ENCODE results near the gene GRM1.

GRM1 gene

GRCh38 chr6:146190581-146190980 lies 161.7 kb downstream of the GRM1 start:
- H3K9me3 ChIP-seq (ENCODE audit: control insufficient read depth, insufficient read depth, low read length) = no peaks in the 10 kb centered on the region
- no peaks in the 10 kb centered on the region for H3K4me1 ChIP-seq (ENCODE audit: insufficient read depth, low read length)
- no peaks in the 10 kb centered on the region for H3K36me3 ChIP-seq (ENCODE audit: insufficient read depth, low read length)
- H3K9ac ChIP-seq (ENCODE audit: low read depth, low read length) = no peak overlapping the region

GRCh38 chr6:146191166-146191565 lies 162.3 kb downstream of the GRM1 start:
- Histone ChIP-seq H3K9ac (ENCODE audit: low read depth, low read length) (no peak overlapping the region), H3K9me3 (ENCODE audit: control insufficient read depth, insufficient read depth, low read length) (no peaks in the 10 kb centered on the region), H3K36me3 (ENCODE audit: insufficient read depth, low read length) (no peaks in the 10 kb centered on the region), H3K4me1 (ENCODE audit: insufficient read depth, low read length) (no peaks in the 10 kb centered on the region)

- H3K4me1 ChIP-seq (ENCODE audit: insufficient read depth, low read length) = no peaks in the 10 kb centered on the region
- H3K9ac ChIP-seq (ENCODE audit: low read depth, low read length) = no peak overlapping the region
- no peaks in the 10 kb centered on the region for H3K9me3 ChIP-seq (ENCODE audit: control insufficient read depth, insufficient read depth, low read length)
- H3K36me3 ChIP-seq (ENCODE audit: insufficient read depth, low read length) = no peaks in the 10 kb centered on the region
Measured at GRCh38 chr6:146191612-146192011, 162.8 kb downstream of the GRM1 start.

GRCh38 chr6:146194434-146194833 lies 165.6 kb downstream of the GRM1 start:
- Histone ChIP-seq H3K4me1 (ENCODE audit: insufficient read depth, low read length) (no peaks in the 10 kb centered on the region), H3K9ac (ENCODE audit: low read depth, low read length) (no peak overlapping the region), H3K36me3 (ENCODE audit: insufficient read depth, low read length) (no peaks in the 10 kb centered on the region), H3K9me3 (ENCODE audit: control insufficient read depth, insufficient read depth, low read length) (no peaks in the 10 kb centered on the region)

GRCh38 chr6:146200176-146200575 lies 171.3 kb downstream of the GRM1 start:
- H3K36me3 ChIP-seq (ENCODE audit: insufficient read depth, low read length) = no peaks in the 10 kb centered on the region
- H3K9ac ChIP-seq (ENCODE audit: low read depth, low read length) = no peak overlapping the region
- no peaks in the 10 kb centered on the region for H3K4me1 ChIP-seq (ENCODE audit: insufficient read depth, low read length)
- no peaks in the 10 kb centered on the region for H3K9me3 ChIP-seq (ENCODE audit: control insufficient read depth, insufficient read depth, low read length)

GRCh38 chr6:146202570-146202969 lies 173.7 kb downstream of the GRM1 start:
- Histone ChIP-seq H3K9me3 (ENCODE audit: control insufficient read depth, insufficient read depth, low read length) (no peaks in the 10 kb centered on the region), H3K9ac (ENCODE audit: low read depth, low read length) (no peak overlapping the region), H3K4me1 (ENCODE audit: insufficient read depth, low read length) (no peaks in the 10 kb centered on the region), H3K36me3 (ENCODE audit: insufficient read depth, low read length) (no peaks in the 10 kb centered on the region)

GRCh38 chr6:146209942-146210341 lies 181.1 kb downstream of the GRM1 start:
- Histone ChIP-seq H3K36me3 (ENCODE audit: insufficient read depth, low read length) (no peaks in the 10 kb centered on the region), H3K9ac (ENCODE audit: low read depth, low read length) (no peak overlapping the region), H3K4me1 (ENCODE audit: insufficient read depth, low read length) (no peaks in the 10 kb centered on the region; the same call in 1 of the 2 replicates), H3K9me3 (ENCODE audit: control insufficient read depth, insufficient read depth, low read length) (no peaks in the 10 kb centered on the region)

GRCh38 chr6:146210406-146211083 lies 181.7 kb downstream of the GRM1 start:
- Histone ChIP-seq H3K36me3 (ENCODE audit: insufficient read depth, low read length) (no peaks in the 10 kb centered on the region), H3K9me3 (ENCODE audit: control insufficient read depth, insufficient read depth, low read length) (no peaks in the 10 kb centered on the region), H3K9ac (ENCODE audit: low read depth, low read length) (no peak overlapping the region), H3K4me1 (ENCODE audit: insufficient read depth, low read length) (no peaks in the 10 kb centered on the region; the same call in 1 of the 2 replicates)

- no peaks in the 10 kb centered on the region for H3K9me3 ChIP-seq (ENCODE audit: control insufficient read depth, insufficient read depth, low read length)
- no peak overlapping the region for H3K9ac ChIP-seq (ENCODE audit: low read depth, low read length)
- no peaks in the 10 kb centered on the region; the same call in 1 of the 2 replicates for H3K4me1 ChIP-seq (ENCODE audit: insufficient read depth, low read length)
- no peaks in the 10 kb centered on the region for H3K36me3 ChIP-seq (ENCODE audit: insufficient read depth, low read length)
Measured at GRCh38 chr6:146211646-146212045, 182.8 kb downstream of the GRM1 start.

- Histone ChIP-seq H3K9me3 (ENCODE audit: control insufficient read depth, insufficient read depth, low read length) (no peaks in the 10 kb centered on the region), H3K36me3 (ENCODE audit: insufficient read depth, low read length) (no peaks in the 10 kb centered on the region), H3K4me1 (ENCODE audit: insufficient read depth, low read length) (no peaks in the 10 kb centered on the region; the same call in 1 of the 2 replicates), H3K9ac (ENCODE audit: low read depth, low read length) (no peak overlapping the region)
Measured at GRCh38 chr6:146212781-146213180, 183.9 kb downstream of the GRM1 start.

GRCh38 chr6:146219101-146219500 lies 190.2 kb downstream of the GRM1 start:
- no peaks in the 10 kb centered on the region for H3K36me3 ChIP-seq (ENCODE audit: insufficient read depth, low read length)
- no peak overlapping the region for H3K9ac ChIP-seq (ENCODE audit: low read depth, low read length)
- no peaks in the 10 kb centered on the region for H3K4me1 ChIP-seq (ENCODE audit: insufficient read depth, low read length)
- H3K9me3 ChIP-seq (ENCODE audit: control insufficient read depth, insufficient read depth, low read length) = no peaks in the 10 kb centered on the region

- no peaks in the 10 kb centered on the region for H3K36me3 ChIP-seq (ENCODE audit: insufficient read depth, low read length)
- H3K4me1 ChIP-seq (ENCODE audit: insufficient read depth, low read length) = peaks cover 6% of the 10 kb centered on the region; the same call in 1 of the 2 replicates
- H3K9me3 ChIP-seq (ENCODE audit: control insufficient read depth, insufficient read depth, low read length) = no peaks in the 10 kb centered on the region
Measured at GRCh38 chr6:146224449-146224848, 195.6 kb downstream of the GRM1 start.

GRCh38 chr6:146224988-146225387 lies 196.1 kb downstream of the GRM1 start:
- Histone ChIP-seq H3K4me1 (ENCODE audit: insufficient read depth, low read length) (peaks cover 6% of the 10 kb centered on the region; the same call in 1 of the 2 replicates), H3K36me3 (ENCODE audit: insufficient read depth, low read length) (no peaks in the 10 kb centered on the region), H3K9me3 (ENCODE audit: control insufficient read depth, insufficient read depth, low read length) (no peaks in the 10 kb centered on the region), H3K9ac (ENCODE audit: low read depth, low read length) (no peak overlapping the region)

More at GRCh38 chr6:146224449-146224848, 195.6 kb downstream of the GRM1 start:
- no peak overlapping the region for H3K9ac ChIP-seq (ENCODE audit: low read depth, low read length)

GRCh38 chr6:146240322-146240721 lies 211.5 kb downstream of the GRM1 start:
- H3K9me3 ChIP-seq (ENCODE audit: control insufficient read depth, insufficient read depth, low read length) = no peaks in the 10 kb centered on the region; the same call in 1 of the 2 replicates

GRCh38 chr6:146240807-146241206 lies 211.9 kb downstream of the GRM1 start:
- no peak overlapping the region for H3K9ac ChIP-seq (ENCODE audit: low read depth, low read length)

More at GRCh38 chr6:146240322-146240721, 211.5 kb downstream of the GRM1 start:
- Histone ChIP-seq H3K4me1 (ENCODE audit: insufficient read depth, low read length) (no peaks in the 10 kb centered on the region), H3K36me3 (ENCODE audit: insufficient read depth, low read length) (no peaks in the 10 kb centered on the region), H3K9ac (ENCODE audit: low read depth, low read length) (no peak overlapping the region)

More at GRCh38 chr6:146240807-146241206, 211.9 kb downstream of the GRM1 start:
- Histone ChIP-seq H3K36me3 (ENCODE audit: insufficient read depth, low read length) (no peaks in the 10 kb centered on the region), H3K9me3 (ENCODE audit: control insufficient read depth, insufficient read depth, low read length) (no peaks in the 10 kb centered on the region; the same call in 1 of the 2 replicates), H3K4me1 (ENCODE audit: insufficient read depth, low read length) (no peaks in the 10 kb centered on the region)
